Measurements from ENCODE around the gene MCEMP1.

- TF ChIP-seq POLR2A (IDR thresholded peaks at IDR 0.05) (no peak), CTCF (IDR thresholded peaks at IDR 0.05) (no peak)
These were observed 40.1 kb upstream of the MCEMP1 start, which contains the start of gene STXBP2 for GRCh38 chr19:7636691-7637373.

All from adrenal gland (tissue), 5 donors.